ENCODE data around the gene FBN2.

FBN2 gene

DNA sequence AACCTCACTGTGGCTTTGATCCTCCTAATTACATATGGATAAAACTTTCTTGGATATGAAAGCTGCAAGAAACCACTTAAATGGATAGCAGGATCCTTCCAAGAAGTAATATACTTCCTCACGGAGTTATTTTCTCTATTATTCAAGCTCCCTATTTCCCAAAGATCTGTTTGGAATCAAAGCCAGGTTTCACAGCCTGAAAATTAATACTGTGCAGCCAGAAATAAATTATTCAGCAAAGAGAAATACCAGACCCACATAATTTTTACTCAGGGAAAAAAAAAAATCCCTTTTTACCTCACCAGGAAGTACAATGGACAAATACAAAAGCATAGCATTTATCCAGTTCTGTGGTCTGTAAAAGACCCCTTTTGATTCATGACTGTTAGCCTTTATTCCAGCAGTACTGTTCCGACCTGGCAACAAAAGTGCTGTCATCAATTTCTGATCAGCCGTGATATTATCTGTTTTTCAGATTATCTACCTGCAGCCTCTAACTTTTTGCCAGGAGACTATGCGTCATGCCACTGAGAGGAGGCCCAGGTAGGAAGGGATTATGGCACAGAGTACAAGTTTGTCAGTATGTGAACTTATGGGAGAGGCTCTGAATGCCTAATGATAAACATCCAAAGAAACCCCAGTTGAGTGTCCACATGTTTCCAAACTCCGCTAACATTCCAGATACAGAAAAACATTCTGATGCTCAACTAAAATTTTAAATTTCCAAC is 57.0 kb downstream of the FBN2 start:
- no peak overlapping the region for H3K4me3 ChIP-seq (ENCODE audit: low read depth, low read length)
- DNase-seq (ENCODE audit: low read depth) = no peak
- no peak for TF ChIP-seq POLR2A (IDR thresholded peaks at IDR 0.05; ENCODE audit: extremely low read depth, insufficient read length)
- TF ChIP-seq, protein P1, sequence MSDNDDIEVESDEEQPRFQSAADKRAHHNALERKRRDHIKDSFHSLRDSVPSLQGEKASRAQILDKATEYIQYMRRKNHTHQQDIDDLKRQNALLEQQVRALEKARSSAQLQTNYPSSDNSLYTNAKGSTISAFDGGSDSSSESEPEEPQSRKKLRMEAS (IDR thresholded peaks at IDR 0.05; ENCODE audit: low read depth, low read length) = no peak

DNA sequence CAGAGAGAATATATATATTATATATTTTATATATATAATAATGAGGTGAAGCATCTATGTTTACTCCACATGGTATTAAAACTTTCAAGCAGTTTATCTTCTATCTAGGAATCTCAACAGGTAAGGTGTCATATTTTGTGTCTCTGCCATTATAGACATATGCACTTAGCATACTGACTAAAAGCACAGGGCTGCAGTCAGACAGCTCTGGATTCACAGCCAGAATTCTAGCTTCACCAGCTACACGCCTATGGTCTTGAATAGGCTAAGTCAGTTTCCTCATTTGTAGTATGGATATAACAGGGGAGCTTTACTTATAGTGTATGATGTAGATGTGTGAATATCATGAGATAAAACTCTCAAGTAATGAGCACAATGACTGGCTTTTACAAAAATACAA is 57.9 kb downstream of the FBN2 start:
- H3K4me3 ChIP-seq (ENCODE audit: low read depth, low read length) = no peak overlapping the region
- TF ChIP-seq, protein P1 (IDR thresholded peaks at IDR 0.05; ENCODE audit: low read depth, low read length) = no peak
- no peak for DNase-seq (ENCODE audit: low read depth)

DNA sequence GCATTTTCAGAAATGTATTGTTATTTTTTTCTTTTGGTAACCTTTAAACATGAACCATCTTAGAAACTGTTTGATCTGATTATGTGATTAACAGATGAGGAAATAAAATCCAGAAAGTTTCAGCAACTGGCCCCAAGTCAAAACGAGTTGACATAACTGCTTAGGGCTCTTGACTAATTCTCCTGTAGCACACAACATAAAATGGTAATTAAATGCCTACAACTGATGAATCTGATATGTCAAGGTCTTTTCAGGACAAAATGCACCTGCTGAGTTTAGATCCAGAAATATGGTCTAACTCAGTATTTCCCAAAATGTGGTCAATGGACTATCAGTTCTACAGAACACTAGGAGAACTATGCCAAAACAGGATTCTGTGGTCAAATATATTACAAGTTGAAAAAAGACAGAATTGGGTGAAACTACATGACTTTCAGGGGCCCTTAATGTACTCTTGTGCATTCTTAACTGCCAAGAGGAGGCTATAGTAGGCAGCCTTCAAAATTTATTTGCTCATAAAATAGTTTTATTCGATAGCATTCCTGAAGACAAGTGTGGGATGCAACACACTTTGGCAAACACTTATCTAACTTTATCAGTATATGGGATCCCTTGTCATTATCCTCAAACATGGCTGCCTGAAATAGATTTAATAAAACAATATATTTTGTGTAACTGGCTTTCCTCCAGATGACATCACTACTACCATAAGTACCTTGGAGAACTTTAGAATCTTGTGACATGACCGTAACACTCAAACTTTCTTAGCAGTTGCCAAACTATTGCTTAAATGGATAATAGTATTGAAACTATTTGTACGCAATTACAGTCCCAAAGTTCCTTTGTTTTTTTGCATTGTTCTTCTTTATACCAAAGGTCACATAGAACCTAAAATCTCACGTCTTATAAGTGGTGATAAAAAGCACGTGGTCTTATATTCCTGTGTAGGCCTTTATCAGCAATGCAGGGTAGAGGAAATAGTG is 59.4 kb downstream of the FBN2 start:
- DNase-seq (ENCODE audit: low read depth) = no peak
- H3K4me3 ChIP-seq (ENCODE audit: low read depth, low read length) = no peak overlapping the region
- TF ChIP-seq, protein P2, sequence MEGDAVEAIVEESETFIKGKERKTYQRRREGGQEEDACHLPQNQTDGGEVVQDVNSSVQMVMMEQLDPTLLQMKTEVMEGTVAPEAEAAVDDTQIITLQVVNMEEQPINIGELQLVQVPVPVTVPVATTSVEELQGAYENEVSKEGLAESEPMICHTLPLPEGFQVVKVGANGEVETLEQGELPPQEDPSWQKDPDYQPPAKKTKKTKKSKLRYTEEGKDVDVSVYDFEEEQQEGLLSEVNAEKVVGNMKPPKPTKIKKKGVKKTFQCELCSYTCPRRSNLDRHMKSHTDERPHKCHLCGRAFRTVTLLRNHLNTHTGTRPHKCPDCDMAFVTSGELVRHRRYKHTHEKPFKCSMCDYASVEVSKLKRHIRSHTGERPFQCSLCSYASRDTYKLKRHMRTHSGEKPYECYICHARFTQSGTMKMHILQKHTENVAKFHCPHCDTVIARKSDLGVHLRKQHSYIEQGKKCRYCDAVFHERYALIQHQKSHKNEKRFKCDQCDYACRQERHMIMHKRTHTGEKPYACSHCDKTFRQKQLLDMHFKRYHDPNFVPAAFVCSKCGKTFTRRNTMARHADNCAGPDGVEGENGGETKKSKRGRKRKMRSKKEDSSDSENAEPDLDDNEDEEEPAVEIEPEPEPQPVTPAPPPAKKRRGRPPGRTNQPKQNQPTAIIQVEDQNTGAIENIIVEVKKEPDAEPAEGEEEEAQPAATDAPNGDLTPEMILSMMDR (IDR thresholded peaks at IDR 0.05; ENCODE audit: low read depth, low read length) = no peak
- TF ChIP-seq, protein P1 (IDR thresholded peaks at IDR 0.05; ENCODE audit: low read depth, low read length) = no peak
- TF ChIP-seq MYC (IDR thresholded peaks at IDR 0.05; ENCODE audit: low read depth, low read length) (no peak), POLR2A (IDR thresholded peaks at IDR 0.05; ENCODE audit: extremely low read depth, insufficient read length) (no peak)

DNA sequence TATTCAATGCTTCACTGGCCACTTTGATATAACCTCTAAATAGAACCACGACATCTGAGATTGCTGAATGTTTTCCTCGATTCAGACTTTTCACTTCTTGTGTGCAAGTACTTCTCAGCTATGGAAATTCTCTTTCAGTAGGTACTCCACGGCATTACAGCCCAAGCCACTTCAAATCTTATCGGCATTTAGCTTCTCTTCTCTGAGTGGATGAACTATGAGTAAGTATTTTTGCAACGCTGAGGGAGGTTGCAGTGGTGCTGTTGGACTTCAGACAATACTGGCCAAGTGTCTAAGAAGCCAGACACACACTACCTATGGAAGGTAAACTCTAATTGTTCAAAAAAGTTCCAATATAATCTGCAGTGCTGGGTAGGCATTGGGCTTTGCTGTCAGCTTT is 60.1 kb downstream of the FBN2 start:
- no peak for DNase-seq (ENCODE audit: low read depth)
- no peak overlapping the region for H3K4me3 ChIP-seq (ENCODE audit: low read depth, low read length)
- TF ChIP-seq, protein P1 (IDR thresholded peaks at IDR 0.05; ENCODE audit: low read depth, low read length) = no peak
- TF ChIP-seq MYC (IDR thresholded peaks at IDR 0.05; ENCODE audit: low read depth, low read length) = no peak
- TF ChIP-seq, protein P2 (IDR thresholded peaks at IDR 0.05; ENCODE audit: low read depth, low read length) = no peak
- TF ChIP-seq POLR2A (IDR thresholded peaks at IDR 0.05; ENCODE audit: extremely low read depth, insufficient read length) = no peak

DNA sequence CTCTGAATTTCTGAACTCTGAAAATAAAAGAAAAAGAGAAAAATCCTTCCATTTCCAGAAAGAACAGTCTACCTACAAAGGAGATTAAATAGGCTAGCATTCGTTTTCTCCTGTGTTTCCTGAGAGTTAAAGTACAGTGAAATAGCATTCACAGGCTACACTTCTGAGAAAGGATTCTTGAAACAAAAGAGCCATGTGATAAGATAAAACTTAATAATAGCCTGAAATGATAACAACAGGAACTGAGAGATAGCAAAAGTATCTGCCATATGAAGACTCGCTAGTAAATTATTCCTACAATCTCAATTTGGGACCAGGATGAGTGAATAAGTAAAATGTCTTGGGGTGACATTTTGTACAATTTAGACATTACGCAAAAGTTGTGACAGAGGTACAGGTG is 62.4 kb downstream of the FBN2 start:
- no peak for TF ChIP-seq POLR2A (IDR thresholded peaks at IDR 0.05; ENCODE audit: extremely low read depth, insufficient read length)
- TF ChIP-seq, protein P2 (IDR thresholded peaks at IDR 0.05; ENCODE audit: low read depth, low read length) = no peak
- H3K4me3 ChIP-seq (ENCODE audit: low read depth, low read length) = no peak overlapping the region
- DNase-seq (ENCODE audit: low read depth) = no peak

DNA sequence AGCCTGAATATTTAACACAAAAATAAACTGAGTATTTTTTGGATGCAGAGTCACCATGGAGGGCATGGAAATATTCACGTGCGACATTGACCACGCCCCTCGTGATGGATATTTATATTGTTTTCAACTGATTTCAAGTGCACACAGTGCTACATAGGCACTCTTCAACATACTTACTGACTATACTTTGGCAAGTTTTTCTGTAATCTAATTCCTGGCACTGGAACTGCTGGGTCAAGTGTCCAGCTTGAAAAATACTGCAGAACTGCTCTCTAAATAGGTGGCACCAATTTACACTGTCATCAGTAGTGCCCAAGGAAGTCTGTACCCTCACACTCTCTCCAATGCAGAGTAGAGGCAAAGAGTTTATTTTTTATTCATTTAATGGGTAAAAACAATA is 65.1 kb downstream of the FBN2 start:
- H3K4me3 ChIP-seq (ENCODE audit: low read depth, low read length) = no peak overlapping the region
- TF ChIP-seq, protein P2 (IDR thresholded peaks at IDR 0.05; ENCODE audit: low read depth, low read length) = no peak
- DNase-seq (ENCODE audit: low read depth) = no peak
